CD4-positive, alpha-beta T cell treated with Interleukin-10 for 1 hour (primary cell): ENCODE results near the gene SH3YL1.

Experiments used
- DNase-seq: peaks from one replicate; pipeline ENCODE4 v3.0.0-alpha.2; 2020

The SH3YL1 gene

GRCh38 chr2:263774-264492, at the start of gene SH3YL1:
Gene SH3YL1, minus strand, starts transcription at chr2:264032. Its CDS starts 48 bp downstream, at chr2:263984.
- DNase-seq: peak; percentile 67

- DNase-seq: no peak
Observed at GRCh38 chr2:310994-311393, 47.2 kb upstream of the SH3YL1 start.

GRCh38 chr2:309954-310510, 46.2 kb upstream of the SH3YL1 start:
- DNase-seq: no peak

- DNase-seq: no peak
Observed at GRCh38 chr2:309148-309953, 45.5 kb upstream of the SH3YL1 start.

GRCh38 chr2:305366-305765, 41.5 kb upstream of the SH3YL1 start:
- DNase-seq: no peak

- DNase-seq: no peak
Observed at GRCh38 chr2:296354-296753, 32.5 kb upstream of the SH3YL1 start.

- DNase-seq: no peak
Observed at GRCh38 chr2:295090-295489, 31.3 kb upstream of the SH3YL1 start.

GRCh38 chr2:290090-290722, 26.4 kb upstream of the SH3YL1 start:
- peak; percentile 52 for DNase-seq

GRCh38 chr2:289362-290089, 25.7 kb upstream of the SH3YL1 start:
- DNase-seq: no peak

GRCh38 chr2:288758-289361, 25.0 kb upstream of the SH3YL1 start:
- no peak for DNase-seq

GRCh38 chr2:287911-288757, 24.3 kb upstream of the SH3YL1 start, which contains the start of gene ALKAL2:
Gene ALKAL2, minus strand, starts transcription at chr2:288091. Its CDS starts 256 bp downstream, at chr2:287835.
- no peak for DNase-seq

GRCh38 chr2:287471-287885, 23.6 kb upstream of the SH3YL1 start:
- no peak for DNase-seq

GRCh38 chr2:286774-287392, 23.1 kb upstream of the SH3YL1 start:
- DNase-seq: no peak

- DNase-seq: no peak
Observed at GRCh38 chr2:286035-286434, 22.2 kb upstream of the SH3YL1 start.

- no peak for DNase-seq
Observed at GRCh38 chr2:285531-285930, 21.7 kb upstream of the SH3YL1 start.

GRCh38 chr2:284896-285492, 21.2 kb upstream of the SH3YL1 start:
- no peak for DNase-seq

GRCh38 chr2:283996-284794, 20.4 kb upstream of the SH3YL1 start:
- no peak for DNase-seq

GRCh38 chr2:282371-283263, 18.8 kb upstream of the SH3YL1 start:
- DNase-seq: no peak
